SH-SY5Y (cell line): Measurements from ENCODE around the gene IQCC.

Experiments
- GATA2 ChIP-seq: IDR thresholded peaks from 2 replicates; pipeline ENCODE4 v1.6.1; 2011; ENCODE audit warnings: mild to moderate bottlenecking, low read depth, low read length
- GATA3 ChIP-seq: IDR thresholded peaks from 2 replicates; pipeline ENCODE4 v1.6.1; 2011; ENCODE audit warnings: low read depth, mild to moderate bottlenecking, low read length, moderate library complexity

DNA sequence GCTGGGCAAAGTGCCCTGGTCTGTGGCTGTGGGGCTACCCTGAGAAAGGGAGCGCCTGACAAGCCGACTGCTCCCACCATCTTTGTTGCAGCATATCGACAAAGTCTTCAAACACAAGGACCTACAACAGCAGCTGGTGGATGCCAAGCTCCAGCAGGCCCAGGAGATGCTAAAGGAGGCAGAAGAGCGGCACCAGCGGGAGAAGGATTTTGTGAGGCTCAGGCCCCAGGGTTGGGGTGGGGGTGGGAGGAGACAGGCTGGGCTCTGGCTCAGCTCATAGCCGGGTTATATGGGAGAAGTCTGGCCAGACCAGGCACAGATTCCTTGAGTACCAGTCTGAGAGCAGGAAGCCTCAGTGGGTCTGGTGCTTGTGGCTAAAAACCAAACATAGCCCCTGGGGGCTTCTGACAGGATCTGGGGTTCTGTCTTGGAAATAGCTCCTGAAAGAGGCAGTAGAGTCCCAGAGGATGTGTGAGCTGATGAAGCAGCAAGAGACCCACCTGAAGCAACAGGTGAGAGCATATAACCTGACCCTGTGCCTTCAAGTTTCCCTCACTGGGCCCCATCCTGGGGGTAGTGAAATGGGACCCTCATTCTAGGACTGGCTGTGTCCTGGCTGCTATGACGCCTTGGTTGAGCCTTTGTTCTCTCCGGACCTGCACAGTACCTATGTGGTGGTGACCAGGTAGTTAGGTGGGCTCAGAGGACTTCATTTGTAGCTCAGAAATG lies 13.1 kb upstream of the IQCC start:
- no peak for TF ChIP-seq GATA3
- no peak for TF ChIP-seq GATA2
